Measurements from ENCODE around the gene NCKAP5. TPM values are rescaled to one million over a fixed set of nuclear protein-coding genes. Genes with fewer than 3 reads are reported as not detected.

NCKAP5 gene
- total and polyA plus RNA-seq, 2 experiments from 2014 or later, result 0.21 to 0.31 TPM

- DNase-seq (ENCODE audit: low read depth in 1 of 2, low spot score in 1 of 2), result no peak
- H3K27ac ChIP-seq, result no peak overlapping the region
These were observed 832.2 kb downstream of the NCKAP5 start for GRCh38 chr2:132736059-132736458.

GRCh38 chr2:132734961-132735360 lies 833.3 kb downstream of the NCKAP5 start:
- DNase-seq (ENCODE audit: low read depth in 1 of 2, low spot score in 1 of 2), result no peak
- no peak overlapping the region for H3K27ac ChIP-seq
- H3K36me3 ChIP-seq, result no peaks in the 10 kb centered on the region
- TF ChIP-seq CTCF (IDR thresholded peaks at IDR 0.05; ENCODE audit: low read depth, low read length), result no peak
- no peak overlapping the region for H3K4me3 ChIP-seq
- no peaks in the 10 kb centered on the region for H3K27me3 ChIP-seq
- no peaks in the 10 kb centered on the region for H3K4me1 ChIP-seq (ENCODE audit: low read depth)
- H3K9me3 ChIP-seq (ENCODE audit: low read depth), result no peaks in the 10 kb centered on the region

More at GRCh38 chr2:132736059-132736458, 832.2 kb downstream of the NCKAP5 start:
- no peak for TF ChIP-seq CTCF (IDR thresholded peaks at IDR 0.05; ENCODE audit: low read depth, low read length)
- Histone ChIP-seq H3K36me3 (no peaks in the 10 kb centered on the region), H3K27me3 (no peaks in the 10 kb centered on the region), H3K9me3 (ENCODE audit: low read depth) (no peaks in the 10 kb centered on the region), H3K4me3 (no peak overlapping the region), H3K4me1 (ENCODE audit: low read depth) (no peaks in the 10 kb centered on the region)

- H3K4me1 ChIP-seq (ENCODE audit: low read depth), result no peaks in the 10 kb centered on the region
- no peak overlapping the region for H3K4me3 ChIP-seq
- no peaks in the 10 kb centered on the region for H3K36me3 ChIP-seq
- no peak for DNase-seq (ENCODE audit: low read depth in 1 of 2, low spot score in 1 of 2)
- H3K27me3 ChIP-seq, result no peaks in the 10 kb centered on the region
- H3K27ac ChIP-seq, result no peak overlapping the region
- H3K9me3 ChIP-seq (ENCODE audit: low read depth), result no peaks in the 10 kb centered on the region
- no peak for TF ChIP-seq CTCF (IDR thresholded peaks at IDR 0.05; ENCODE audit: low read depth, low read length)
These were observed 835.2 kb downstream of the NCKAP5 start for GRCh38 chr2:132733094-132733493.

- Histone ChIP-seq H3K4me1 (ENCODE audit: low read depth) (no peaks in the 10 kb centered on the region), H3K27me3 (no peaks in the 10 kb centered on the region), H3K4me3 (no peak overlapping the region), H3K9me3 (ENCODE audit: low read depth) (no peaks in the 10 kb centered on the region), H3K27ac (no peak overlapping the region), H3K36me3 (no peaks in the 10 kb centered on the region)
- no peak for DNase-seq (ENCODE audit: low read depth in 1 of 2, low spot score in 1 of 2)
- TF ChIP-seq CTCF (IDR thresholded peaks at IDR 0.05; ENCODE audit: low read depth, low read length), result no peak
These were observed 835.6 kb downstream of the NCKAP5 start for GRCh38 chr2:132732694-132733093.

- H3K27me3 ChIP-seq, result no peaks in the 10 kb centered on the region
- no peak for DNase-seq (ENCODE audit: low read depth in 1 of 2, low spot score in 1 of 2)
These were observed 836.8 kb downstream of the NCKAP5 start for GRCh38 chr2:132731441-132731840.

More at GRCh38 chr2:132731441-132731840, 836.8 kb downstream of the NCKAP5 start:
- Histone ChIP-seq H3K9me3 (ENCODE audit: low read depth) (no peaks in the 10 kb centered on the region), H3K27ac (no peak overlapping the region), H3K4me1 (ENCODE audit: low read depth) (no peaks in the 10 kb centered on the region), H3K4me3 (no peak overlapping the region), H3K36me3 (no peaks in the 10 kb centered on the region)
- TF ChIP-seq CTCF (IDR thresholded peaks at IDR 0.05; ENCODE audit: low read depth, low read length), result no peak

Measured in cardiac muscle cell (in vitro differentiated cells and primary cell).